Neural cell (in vitro differentiated cells): Measurements from ENCODE around the gene BRD9.

Experiments
- EP300 ChIP-seq: fragments of 450-650 bp; conservative IDR thresholded peaks from 2 replicates; pipeline ENCODE4 v1.6.1; 2014; ENCODE audit warnings: antibody characterized with exemption, mild to moderate bottlenecking, moderate library complexity; ENCODE audit not compliant: poor library complexity, severe bottlenecking
- EZH2 ChIP-seq: fragments of 200-600, 300-800 bp; shearing (Covaris generic), sonication (generic); IDR thresholded peaks from 2 replicates; pipeline ENCODE4 v1.6.1; 2014; ENCODE audit warnings: antibody characterized with exemption, low read length, borderline replicate concordance, mild to moderate bottlenecking; ENCODE audit not compliant: insufficient read depth, poor library complexity, severe bottlenecking
- POLR2AphosphoS5 ChIP-seq: IDR thresholded peaks from 2 replicates; pipeline ENCODE4 v1.6.1; 2012
- RAD21 ChIP-seq: fragments of 450-650 bp; conservative IDR thresholded peaks from 2 replicates; pipeline ENCODE4 v1.6.1; 2014; ENCODE audit warnings: antibody characterized with exemption, mild to moderate bottlenecking, moderate library complexity
- SMC3 ChIP-seq: fragments of 450-650 bp; conservative IDR thresholded peaks from 2 replicates; pipeline ENCODE4 v1.6.1; 2014; ENCODE audit warnings: antibody characterized with exemption, mild to moderate bottlenecking, moderate library complexity; ENCODE audit not compliant: poor library complexity
- TAF1 ChIP-seq: IDR thresholded peaks from 2 replicates; pipeline ENCODE4 v1.6.1; 2012; ENCODE audit warnings: low read depth
- TF ChIP-seq, protein P1 (sequence below): fragments of 450-650 bp; IDR thresholded peaks from 2 replicates; pipeline ENCODE4 v1.5.1; 2014; ENCODE audit warnings: antibody characterized with exemption, mild to moderate bottlenecking, moderate library complexity; ENCODE audit not compliant: poor library complexity, severe bottlenecking
- TF ChIP-seq, protein P2 (sequence below): IDR thresholded peaks from 2 replicates; pipeline ENCODE4 v1.6.1; 2012; ENCODE audit warnings: borderline replicate concordance

- TF ChIP-seq, protein P1, sequence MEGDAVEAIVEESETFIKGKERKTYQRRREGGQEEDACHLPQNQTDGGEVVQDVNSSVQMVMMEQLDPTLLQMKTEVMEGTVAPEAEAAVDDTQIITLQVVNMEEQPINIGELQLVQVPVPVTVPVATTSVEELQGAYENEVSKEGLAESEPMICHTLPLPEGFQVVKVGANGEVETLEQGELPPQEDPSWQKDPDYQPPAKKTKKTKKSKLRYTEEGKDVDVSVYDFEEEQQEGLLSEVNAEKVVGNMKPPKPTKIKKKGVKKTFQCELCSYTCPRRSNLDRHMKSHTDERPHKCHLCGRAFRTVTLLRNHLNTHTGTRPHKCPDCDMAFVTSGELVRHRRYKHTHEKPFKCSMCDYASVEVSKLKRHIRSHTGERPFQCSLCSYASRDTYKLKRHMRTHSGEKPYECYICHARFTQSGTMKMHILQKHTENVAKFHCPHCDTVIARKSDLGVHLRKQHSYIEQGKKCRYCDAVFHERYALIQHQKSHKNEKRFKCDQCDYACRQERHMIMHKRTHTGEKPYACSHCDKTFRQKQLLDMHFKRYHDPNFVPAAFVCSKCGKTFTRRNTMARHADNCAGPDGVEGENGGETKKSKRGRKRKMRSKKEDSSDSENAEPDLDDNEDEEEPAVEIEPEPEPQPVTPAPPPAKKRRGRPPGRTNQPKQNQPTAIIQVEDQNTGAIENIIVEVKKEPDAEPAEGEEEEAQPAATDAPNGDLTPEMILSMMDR = no peak
- TF ChIP-seq RAD21 (no peak), TAF1 (no peak), EZH2 (no peak), EP300 (no peak), SMC3 (no peak), POLR2AphosphoS5 (no peak)
- TF ChIP-seq, protein P2, sequence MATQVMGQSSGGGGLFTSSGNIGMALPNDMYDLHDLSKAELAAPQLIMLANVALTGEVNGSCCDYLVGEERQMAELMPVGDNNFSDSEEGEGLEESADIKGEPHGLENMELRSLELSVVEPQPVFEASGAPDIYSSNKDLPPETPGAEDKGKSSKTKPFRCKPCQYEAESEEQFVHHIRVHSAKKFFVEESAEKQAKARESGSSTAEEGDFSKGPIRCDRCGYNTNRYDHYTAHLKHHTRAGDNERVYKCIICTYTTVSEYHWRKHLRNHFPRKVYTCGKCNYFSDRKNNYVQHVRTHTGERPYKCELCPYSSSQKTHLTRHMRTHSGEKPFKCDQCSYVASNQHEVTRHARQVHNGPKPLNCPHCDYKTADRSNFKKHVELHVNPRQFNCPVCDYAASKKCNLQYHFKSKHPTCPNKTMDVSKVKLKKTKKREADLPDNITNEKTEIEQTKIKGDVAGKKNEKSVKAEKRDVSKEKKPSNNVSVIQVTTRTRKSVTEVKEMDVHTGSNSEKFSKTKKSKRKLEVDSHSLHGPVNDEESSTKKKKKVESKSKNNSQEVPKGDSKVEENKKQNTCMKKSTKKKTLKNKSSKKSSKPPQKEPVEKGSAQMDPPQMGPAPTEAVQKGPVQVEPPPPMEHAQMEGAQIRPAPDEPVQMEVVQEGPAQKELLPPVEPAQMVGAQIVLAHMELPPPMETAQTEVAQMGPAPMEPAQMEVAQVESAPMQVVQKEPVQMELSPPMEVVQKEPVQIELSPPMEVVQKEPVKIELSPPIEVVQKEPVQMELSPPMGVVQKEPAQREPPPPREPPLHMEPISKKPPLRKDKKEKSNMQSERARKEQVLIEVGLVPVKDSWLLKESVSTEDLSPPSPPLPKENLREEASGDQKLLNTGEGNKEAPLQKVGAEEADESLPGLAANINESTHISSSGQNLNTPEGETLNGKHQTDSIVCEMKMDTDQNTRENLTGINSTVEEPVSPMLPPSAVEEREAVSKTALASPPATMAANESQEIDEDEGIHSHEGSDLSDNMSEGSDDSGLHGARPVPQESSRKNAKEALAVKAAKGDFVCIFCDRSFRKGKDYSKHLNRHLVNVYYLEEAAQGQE = no peak
Measured at GRCh38 chr5:850511-851006, 42.0 kb downstream of the BRD9 start, which contains the start of gene ZDHHC11.
